Activated gamma-delta T cell treated with Interleukin-2 at 50 U/mL for 16 hours (primary cell): ENCODE measurements around the gene TP53I3.
"Not testable (repeated sequence)": the region's sequence is repeated elsewhere in the genome, so short reads cannot be mapped to it uniquely, and the experiment has no call there.

Experiments
- DNase-seq: peaks from one replicate; pipeline ENCODE4 v3.0.0-alpha.2; 2020

Gene TP53I3

DNA sequence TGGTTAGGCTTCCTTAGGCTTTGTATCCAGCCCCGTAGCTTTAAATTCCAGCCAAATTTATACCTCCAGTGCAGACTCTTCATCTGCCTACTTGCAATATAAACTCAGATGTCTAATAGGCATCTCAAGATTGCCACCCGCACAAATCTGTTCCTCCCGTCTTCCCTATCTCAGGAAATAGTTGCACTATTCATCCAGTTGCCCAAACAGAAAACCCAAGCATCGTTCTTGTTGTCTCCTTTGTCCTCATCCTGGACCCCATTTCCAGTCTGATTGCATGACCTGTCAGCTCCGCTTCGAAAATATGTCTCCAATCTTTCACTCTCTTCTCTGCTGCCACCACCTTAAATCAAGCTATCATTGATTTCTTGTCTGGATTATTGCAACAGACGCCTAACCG, 32.8 kb downstream of the TP53I3 start:
- no peak for DNase-seq

DNA sequence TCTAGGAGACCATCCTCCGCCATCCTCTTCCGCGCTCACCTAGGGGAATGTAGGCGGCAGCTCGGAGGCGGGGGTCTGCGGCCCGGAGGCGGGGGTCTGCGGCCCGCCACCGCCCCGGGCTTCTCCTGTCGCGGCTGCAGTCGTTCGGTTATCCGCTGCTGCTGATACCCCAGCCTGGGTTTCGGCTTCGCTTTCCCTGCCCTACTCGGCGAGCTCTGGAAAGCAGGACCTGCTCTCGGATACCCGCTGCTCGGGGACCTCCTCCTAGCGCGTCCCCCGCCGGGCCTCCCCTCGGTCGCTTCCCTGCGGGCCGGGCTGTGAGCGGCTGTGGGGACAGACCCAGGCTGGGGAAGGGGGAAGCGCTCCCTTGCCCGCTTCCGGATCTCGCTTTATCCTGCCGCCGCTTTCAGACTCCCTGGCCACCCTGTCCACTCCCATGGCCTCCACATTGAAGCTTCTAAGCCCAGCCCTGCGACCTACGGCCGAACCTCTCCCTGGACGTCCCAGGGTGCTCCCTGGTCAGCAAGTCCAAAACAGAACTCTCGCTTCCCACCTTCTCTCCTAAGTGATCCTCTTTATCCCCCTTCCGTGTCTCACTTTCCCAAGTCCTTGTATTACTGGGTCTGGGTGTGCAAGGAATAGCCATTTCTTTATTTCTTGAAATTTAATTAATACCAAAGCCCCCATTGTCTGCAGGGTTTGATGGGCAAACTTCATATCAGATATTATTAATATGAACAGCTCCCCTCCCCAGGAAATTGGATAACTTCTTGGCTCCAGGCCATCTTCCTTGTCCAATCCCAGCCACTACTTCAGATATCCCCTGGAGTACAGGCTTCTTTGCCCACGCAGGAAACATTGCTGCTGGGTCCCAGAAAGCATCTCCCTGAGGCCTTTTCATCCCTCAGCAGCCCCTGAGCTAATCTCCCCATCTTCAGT, 34.3 kb downstream of the TP53I3 start:
- peak; percentile 4 for DNase-seq

DNA sequence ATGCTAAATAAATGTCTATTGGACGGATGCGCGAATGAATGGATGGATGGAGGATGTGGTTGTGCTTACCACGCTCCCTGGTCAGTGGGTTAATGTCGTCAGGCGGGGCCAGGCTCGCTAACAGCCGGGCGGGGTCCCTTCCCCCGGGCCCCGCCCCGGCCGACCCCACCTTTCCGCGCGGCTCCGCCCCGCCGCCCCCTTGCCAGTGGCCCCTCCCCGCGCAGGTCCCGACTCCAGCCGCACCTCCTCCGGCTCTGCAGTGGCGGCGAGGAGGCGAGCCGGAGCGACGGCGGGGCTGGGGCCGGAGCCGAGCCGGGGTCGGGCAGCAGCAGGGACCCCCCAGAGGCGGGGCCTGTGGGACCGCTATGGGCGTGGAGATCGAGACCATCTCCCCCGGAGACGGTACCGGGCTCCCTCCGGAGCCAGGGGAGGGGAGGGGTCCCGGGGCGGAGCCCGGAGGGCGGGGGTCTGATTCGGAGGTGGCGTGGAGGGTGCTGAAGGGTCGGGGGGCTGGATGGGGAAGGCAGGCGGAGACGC, 35.1 kb downstream of the TP53I3 start, which contains the start of gene FKBP1B:
FKBP1B (plus strand) TSS at position 257 of the 537 bp plus-strand sequence; CDS start at position 366, 109 bp downstream.
- DNase-seq = peak; percentile 47

DNA sequence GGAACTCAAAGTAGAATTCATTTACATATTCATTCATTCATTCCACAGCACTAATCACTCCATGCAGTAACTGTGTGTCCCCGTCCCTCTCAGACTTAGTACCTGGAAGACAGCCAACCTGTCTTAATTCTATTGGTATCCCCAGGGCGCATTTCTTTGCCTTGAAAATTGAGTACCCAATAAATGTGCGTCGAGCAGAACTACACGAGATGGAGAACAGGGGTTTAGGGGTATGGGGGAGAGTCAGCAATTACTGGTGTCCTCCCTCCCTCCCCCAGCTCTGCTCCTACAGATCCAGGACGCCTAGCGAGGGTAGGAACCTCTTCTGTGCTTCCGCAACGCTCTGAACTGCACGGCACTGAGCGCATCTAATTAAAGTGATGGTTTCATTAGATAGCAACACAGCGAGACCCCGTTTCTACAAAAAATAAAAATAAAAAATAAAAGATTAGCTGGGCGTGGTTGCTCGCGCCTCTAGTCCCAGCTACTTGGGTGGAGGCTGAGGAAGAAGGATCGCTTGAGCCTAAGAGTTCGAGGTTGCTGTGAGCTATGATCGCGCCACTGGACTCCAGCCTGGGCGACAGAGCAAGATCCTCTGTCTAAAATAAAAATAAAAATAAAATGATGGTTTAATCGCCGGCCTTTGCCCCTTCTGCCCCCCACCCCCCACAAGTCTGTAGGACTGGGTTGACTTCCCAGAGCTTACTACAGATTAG, 35.7 kb downstream of the TP53I3 start:
- no peak for DNase-seq

DNA sequence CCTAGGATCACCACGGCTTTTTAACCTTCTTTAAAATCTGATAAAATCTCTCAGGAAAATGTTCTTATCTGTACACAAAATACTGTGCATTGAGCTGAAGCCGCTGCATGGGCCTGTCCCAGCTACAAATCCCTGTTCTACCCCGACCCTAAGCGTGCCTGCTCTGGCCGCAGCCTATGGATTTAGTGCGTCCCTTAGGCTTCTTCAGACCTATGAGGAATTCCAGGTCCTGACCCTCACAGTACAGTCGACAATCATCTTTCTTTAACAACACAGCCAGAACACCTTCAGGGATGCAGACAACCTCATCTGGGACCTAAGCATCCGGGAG, 37.0 kb downstream of the TP53I3 start:
- DNase-seq = no peak

DNA sequence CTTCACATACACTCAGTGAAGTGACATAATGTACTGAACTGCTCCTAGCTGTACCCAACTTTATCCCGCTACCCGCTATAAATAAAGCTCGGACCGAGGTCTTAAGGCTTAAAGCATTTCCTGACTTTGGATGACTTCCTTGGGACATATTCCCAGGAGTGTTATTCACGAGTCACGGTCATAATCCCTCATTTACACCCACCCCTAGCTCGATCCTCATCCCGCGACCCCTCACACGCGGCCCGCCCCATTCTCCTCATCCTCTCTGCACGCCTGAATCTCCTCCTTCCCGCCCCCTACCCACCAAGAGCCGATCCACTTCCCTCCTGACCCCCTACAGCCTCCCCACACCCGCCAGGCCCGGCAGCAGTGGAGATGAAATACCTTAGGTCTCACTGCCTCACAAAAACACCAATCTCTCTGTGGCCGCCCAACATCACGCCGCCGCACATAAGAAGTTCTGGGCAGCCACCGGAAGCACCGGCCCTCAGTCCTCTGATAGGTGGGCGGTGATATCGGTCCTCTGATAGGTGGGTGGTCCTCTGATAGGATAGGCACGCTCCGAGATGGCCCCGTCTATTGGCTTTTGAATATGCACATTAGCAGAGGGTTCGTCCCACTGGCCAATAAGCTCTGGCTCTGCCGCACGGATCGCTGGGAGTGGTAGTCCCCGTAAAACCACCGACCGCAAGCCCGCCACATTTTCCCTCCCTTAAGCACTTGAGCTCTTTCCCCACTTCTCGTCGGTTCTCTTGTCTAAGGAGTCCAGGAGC, 37.5 kb downstream of the TP53I3 start, which contains the start of gene WDCP:
WDCP (minus strand) TSS at position 462 of the 773 bp plus-strand sequence. CDS start 7,897 bp downstream, outside the sequence.
- DNase-seq = peak; percentile 91

DNA sequence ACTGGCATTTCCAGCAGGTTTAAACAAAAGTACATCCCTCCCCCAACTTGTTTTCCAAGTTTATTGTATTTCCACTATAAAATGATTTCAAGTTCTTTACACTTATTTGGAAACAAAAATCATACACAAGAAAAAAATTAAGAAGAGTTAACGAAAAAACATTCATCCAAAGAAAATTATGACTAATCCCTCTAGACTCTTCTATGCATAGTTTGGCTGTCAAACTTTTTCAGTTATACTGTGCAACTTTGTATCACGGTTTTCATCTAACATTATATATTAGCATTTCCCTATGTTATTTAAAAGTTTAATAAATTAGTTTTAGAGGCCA, 38.1 kb downstream of the TP53I3 start:
- no peak for DNase-seq

DNA sequence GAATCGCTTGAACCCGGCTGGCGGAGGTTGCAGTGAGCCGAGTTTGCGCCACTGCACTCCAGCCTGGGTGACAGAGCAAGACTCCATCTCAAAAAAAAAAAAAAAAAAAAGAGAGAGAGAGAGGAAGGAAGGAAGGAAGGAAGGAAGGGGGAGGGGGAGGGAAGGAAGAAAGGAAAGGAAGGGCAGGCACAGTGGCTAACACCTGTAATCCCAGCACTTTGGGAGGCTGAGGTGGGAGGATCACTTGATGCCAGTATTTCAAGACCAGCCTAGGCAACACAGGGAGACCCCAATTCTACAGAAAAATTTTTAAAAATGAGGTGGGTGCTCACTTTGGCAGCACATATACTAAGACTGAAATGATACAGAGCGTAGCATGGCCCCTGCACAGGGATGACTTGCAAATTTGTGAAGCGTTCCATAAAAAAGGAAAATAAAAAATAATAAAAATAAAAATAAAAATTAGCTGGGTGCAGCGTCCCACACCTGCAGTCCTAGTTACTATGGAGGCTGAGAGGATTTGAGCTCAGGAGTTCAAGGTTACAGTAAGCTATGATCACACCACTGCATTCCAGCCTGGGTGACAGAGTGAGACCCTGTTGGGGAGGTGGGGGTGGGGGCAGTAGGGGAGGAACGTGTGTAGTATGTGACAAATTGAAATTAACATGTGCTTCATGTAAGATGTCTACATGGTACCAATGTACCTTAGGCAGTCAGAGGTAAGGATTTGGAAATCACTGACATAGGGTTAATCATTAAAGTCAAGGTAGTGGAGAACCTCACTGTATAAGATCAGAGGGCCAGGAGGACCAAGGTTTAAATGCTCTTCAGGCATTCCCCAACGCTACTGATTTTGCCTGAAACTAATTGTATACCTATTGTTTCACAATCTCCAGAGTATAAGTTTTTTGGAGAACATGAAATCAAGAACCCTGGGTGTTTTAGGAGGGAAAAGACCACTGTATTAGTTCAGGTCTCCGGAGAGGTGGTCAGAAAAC, 38.8 kb downstream of the TP53I3 start:
- DNase-seq = no peak

DNA sequence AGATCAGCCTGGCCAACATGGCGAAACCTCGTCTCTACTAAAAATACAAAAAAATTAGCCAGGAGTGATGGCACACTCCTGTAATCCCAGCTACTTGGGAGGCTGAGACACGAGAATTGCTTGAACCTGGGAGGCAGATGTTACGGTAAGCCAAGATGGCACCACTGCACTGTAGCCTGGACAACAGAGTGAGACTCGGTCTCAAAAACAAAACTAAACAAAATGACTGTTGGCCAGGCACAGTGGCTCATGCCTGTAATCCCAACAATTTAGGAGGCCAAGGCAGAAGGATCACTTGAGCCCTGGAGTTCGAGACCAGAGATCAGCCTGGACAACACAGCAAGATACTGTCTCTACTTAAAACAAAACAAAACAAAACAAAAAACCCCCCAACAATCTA, 41.5 kb downstream of the TP53I3 start:
- DNase-seq = not testable (repeated sequence)

DNA sequence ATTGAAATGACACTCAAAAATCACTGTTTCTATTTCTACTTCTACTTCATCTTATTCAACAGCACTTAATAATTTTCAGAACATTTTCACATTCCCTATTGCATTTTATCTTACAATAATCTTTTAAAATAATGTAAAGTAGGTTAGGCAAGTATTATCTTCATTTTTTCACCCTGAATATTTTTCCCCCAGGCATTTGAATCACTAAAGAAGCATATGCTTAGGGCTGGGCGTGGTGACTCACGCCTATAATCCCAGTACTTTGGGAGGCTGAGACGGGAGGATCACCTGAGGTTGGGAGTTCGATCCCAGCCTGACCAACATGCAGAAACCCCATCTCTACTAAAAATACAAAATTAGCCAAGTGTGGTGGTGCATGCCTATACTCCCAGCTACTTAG, 44.1 kb downstream of the TP53I3 start:
- DNase-seq = no peak

DNA sequence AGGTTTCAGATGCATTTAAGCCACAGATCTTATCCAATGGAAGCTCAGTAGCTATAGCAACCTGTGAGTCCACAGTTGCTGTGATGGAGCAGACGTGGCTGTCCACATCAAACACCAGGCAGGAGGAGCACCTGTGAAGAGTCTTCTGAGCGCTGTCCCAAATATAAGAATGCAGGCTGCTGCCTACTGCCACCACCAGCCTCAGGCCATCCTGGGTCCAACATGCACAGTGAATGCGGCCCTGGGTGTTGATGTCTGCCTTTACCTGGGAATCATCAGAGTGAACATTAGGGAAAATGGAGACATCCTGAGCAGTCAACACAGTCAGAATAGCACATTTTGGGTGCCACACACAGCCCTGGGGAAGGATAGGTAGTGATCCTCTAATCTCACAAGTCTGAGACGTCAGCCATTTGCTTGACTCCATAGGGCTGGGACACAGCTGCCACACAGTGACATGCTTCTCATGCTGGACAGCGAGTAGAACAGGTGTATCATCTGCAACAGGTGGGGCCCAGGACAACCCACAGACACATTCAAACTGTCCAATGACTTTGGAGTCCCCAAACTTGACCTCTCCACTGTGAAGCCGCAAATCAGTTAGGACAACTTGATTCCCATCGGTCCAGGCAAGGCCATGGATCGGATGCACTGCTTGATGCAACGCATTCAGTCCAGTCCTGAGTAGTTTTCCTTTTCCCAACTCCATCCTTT, 45.7 kb downstream of the TP53I3 start:
- no peak for DNase-seq
